ENCODE data around the gene OVCA2. TPM values are rescaled to one million over a fixed set of nuclear protein-coding genes. Genes with fewer than 3 reads are reported as not detected.

The OVCA2 gene
- total RNA-seq, 2 experiments from 2014 or later: 46.2 to 48.6 TPM

DNA sequence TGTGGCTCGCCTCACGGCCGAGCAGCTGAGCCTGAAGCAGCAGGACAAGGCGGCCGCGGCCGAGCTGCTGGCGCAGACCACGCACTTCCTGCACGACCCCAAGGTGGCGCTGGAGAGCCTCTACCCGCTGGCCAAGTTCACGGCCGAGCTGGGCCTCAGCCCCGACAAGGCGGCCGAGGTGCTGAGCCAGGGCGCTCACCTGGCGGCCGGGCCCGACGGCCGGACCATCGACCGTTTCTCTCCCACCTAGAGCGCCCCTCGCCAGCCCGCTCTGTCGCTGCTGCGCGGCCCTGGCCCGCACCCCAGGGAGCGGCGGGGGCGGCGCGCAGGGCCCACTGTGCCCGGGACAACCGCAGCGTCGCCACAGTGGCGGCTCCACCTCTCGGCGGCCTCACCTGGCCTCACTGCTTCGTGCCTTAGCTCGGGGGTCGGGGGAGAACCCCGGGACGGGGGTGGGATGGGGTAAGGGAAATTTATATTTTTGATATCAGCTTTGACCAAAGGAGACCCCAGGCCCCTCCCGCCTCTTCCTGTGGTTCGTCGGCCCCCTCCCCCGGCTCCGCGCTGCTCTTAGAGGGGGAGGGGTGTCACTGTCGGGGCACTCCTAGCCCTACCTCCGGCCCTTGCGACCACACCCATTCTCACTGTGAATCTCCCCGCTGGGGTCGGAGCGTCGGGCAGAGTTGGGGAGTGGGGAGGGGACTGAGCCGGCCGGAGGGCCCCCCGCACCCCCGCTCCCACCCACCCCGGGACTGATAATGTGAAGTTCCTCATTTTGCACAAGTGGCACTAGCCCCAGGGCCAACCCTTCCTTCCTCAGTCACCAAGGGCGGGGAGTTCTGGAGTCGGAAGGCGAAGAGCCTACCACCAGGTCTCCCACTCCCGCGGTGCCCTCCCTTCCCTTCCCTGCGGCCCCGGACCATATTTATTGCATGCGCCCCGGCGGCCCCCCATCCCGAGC, 17.0 kb downstream of the OVCA2 start:
- ChIA-PET CTCF (interaction anchor here (0.6 to 7.4 kb wide), 17 partner anchors 9 to 394 kb away, joined by 3 to 115 read pairs (median 4); no protein-coding TSS in a partner anchor), POLR2A (interaction anchor here (0.9 to 1.2 kb wide), 3 partner anchors 10 to 186 kb away, joined by 4 to 6 read pairs (median 5); no protein-coding TSS in a partner anchor)

GRCh38 chr17:2059547-2060384, 17.9 kb downstream of the OVCA2 start:
- CTCF ChIA-PET: interaction anchor here (0.6 to 7.4 kb wide), 7 partner anchors 8 to 395 kb away, joined by 3 to 115 read pairs (median 11); no protein-coding TSS in a partner anchor

DNA sequence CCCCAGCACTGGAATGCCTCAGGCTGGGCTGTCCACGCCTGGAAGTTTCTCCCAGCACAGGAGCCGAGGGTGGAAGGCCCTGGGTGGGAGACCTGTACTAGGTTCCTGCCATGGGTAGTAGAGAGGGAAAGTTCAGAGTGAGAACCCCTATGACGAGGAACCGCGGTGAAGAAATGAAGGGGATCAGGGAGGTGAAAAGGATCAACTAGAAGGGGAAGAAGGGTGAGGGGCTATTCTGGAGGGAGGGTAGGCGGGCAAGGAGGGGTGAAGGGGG, 18.5 kb downstream of the OVCA2 start:
- ChIA-PET POLR2A (no interaction called here), CTCF (interaction anchor here (0.5 to 3.4 kb wide), 4 partner anchors 30 to 185 kb away, joined by 3 to 36 read pairs (median 7); no protein-coding TSS in a partner anchor)

More at GRCh38 chr17:2059547-2060384, 17.9 kb downstream of the OVCA2 start:
- POLR2A ChIA-PET: no interaction called here

DNA sequence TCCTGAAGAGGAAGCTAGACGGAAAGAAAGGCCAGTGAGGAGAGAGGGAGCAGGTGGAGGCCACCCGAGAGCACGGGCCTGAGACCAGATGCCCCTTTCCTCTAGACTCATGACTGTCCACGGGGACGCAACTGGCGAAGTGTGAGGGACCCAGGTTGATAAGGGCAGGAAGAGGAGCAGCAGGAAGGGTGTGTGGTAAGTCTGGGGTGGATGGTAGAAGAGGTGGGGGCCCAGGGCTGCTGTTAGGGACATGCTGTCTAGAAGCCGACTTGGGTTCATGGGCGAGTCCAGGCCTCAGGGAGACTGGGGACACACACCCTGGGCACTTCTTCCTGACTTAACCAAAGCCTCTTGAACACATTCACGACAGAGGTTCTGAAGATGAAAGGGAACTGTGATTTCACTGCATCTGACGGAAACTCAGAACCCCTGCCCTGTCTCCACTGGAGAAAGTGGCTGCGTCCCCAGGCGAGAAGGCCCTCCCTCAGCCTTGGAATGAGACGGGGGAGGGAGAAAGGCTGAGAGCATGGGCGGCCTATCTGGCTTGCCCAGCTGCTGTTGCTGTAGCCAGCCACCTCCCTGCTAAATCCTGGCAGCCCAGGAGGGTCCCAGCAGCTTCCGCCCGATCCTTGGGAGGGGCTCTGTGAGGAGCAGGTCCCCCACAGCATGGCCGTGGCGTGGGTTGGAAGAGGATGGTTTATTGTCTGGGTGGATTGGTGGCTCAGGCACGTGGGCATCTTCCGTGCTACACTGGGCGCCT, 19.0 kb downstream of the OVCA2 start:
- CTCF ChIA-PET: interaction anchor here (0.5 to 3.4 kb wide), 3 partner anchors 154 to 185 kb away, joined by 3 to 36 read pairs (median 11); no protein-coding TSS in a partner anchor
- POLR2A ChIA-PET: interaction anchor here (0.5 kb wide), 1 partner anchor 208 kb away, joined by 7 read pairs; no protein-coding TSS in a partner anchor

DNA sequence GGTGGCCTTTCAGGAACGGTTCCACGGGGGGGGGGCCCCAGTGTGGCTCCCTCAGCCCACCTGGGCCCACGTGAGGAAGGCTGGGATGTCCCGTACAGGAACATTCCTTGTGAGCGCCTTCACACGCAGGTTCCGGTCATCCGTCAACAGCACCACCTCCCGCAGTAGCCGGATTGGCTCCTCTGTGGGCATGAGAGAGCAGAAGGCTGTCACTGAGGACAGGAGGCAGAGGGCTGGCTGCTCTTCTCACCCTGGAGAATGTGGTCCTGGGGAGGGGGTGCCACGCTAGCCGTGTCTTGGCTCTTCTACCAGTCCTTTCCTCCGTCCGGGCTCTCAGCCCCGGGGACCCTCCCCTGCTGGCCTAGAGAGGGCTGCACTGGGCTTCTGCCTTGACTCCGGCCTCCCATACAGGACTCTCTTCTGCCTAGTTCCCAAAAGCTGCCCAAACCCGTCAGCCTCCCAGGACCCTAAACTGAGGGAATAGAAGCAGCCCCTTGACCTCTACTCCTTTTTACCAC, 19.7 kb downstream of the OVCA2 start:
- CTCF ChIA-PET: no interaction called here
- POLR2A ChIA-PET: no interaction called here

GRCh38 chr17:2062571-2063183, 20.9 kb downstream of the OVCA2 start:
- CTCF ChIA-PET: interaction anchor here (11.0 kb wide), 1 partner anchor 6 kb away, joined by 115 read pairs; the partner anchor contains the start of gene HIC1
- POLR2A ChIA-PET: no interaction called here

DNA sequence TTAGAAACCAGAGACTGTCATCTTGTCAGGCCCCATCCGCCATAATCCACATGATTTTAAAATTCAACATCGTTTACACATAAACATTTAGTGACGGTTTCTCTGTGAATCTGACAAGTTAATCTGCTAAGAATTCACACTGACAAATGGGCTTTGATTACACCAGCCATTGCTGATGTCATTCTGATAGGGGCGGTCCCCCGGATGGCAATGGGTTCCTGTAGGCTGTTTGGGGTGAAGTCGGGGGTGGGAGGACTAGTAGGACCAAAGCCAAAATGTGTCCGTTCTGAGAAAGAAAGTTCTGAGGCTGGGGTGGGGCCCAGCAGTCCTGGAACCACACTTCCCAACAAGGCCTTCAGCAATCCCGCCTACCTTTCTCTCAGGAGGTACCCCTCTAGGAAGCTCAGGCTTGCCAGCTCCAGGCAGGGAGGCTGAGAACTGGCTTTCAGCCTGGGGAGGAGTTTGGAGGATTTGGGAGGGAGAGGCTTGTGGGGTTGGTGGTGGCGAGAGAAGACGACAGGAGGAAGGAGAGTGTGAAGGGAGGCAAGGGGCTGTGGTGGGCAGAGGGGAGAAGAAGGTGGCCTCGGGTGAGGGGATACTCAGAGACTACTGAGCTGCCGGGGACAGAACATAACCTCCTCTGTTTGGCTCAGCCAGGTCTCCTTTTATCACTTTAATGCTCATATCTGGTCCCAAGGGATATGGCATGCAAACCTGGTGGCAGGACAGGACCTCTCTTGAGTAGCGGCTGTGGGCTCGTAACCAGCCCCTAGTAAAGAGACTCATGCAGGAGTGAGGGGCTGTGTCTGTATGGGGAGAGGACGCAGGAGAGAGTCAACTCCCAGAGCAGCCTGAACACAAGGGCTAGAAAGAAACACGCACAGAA, 21.7 kb downstream of the OVCA2 start:
- CTCF ChIA-PET: interaction anchor here (1.0 to 11.0 kb wide), 2 partner anchors 7 to 12 kb away, joined by 4 to 115 read pairs; partner anchors contain the start of gene HIC1
- POLR2A ChIA-PET: interaction anchor here (1.1 to 1.3 kb wide), 2 partner anchors 7 to 20 kb away, joined by 4 to 5 read pairs; no protein-coding TSS in a partner anchor

DNA sequence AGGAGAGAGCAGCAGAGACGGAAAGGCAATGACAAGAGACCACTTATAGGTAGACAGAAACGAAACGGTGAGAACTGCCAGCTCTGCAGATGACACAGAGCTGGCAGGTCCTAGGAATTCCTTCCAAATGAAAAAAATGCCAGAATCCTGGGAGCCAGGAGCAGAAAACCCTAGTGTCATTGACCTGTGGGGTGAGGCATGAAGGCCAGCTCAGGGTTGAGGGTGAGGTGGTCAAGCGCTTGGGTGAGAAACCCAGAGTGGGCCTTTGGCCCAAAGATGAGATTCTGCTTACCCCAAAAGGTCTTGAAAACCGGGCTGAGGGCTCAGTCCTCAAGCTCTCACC, 22.3 kb downstream of the OVCA2 start:
- ChIA-PET CTCF (interaction anchor here (0.7 to 11.0 kb wide), 3 partner anchors 8 to 274 kb away, joined by 3 to 115 read pairs (median 4); partner anchors contain the start of gene HIC1), POLR2A (interaction anchor here (1.1 to 1.3 kb wide), 2 partner anchors 8 to 19 kb away, joined by 4 to 5 read pairs; no protein-coding TSS in a partner anchor)

DNA sequence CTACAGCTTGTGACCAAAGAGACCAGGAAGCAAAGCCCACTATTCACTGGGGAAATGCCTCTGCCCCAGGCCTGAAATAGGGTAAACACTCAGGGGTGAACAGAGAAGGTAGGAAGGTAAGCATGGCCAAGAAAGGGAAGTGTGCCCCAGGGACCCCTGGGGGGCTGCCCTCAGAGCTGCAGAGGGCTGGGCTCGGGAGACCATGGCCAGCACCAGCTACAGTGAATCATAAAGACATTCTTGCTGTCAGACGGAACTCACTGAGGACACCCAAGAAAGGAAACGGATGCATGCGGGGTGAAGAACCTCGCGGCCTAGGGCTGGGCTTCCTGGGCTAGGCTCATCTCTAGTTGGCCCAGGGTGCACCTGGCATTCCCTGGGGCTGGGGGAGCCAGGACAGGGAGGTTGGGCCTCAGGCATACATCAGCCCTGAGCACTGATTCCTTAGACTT, 22.7 kb downstream of the OVCA2 start:
- ChIA-PET POLR2A (interaction anchor here (0.6 to 1.3 kb wide), 3 partner anchors 9 to 38 kb away, joined by 4 to 5 read pairs (median 4); no protein-coding TSS in a partner anchor), CTCF (interaction anchor here (0.7 to 11.0 kb wide), 6 partner anchors 8 to 274 kb away, joined by 3 to 115 read pairs (median 4); partner anchors contain the start of gene HIC1)

DNA sequence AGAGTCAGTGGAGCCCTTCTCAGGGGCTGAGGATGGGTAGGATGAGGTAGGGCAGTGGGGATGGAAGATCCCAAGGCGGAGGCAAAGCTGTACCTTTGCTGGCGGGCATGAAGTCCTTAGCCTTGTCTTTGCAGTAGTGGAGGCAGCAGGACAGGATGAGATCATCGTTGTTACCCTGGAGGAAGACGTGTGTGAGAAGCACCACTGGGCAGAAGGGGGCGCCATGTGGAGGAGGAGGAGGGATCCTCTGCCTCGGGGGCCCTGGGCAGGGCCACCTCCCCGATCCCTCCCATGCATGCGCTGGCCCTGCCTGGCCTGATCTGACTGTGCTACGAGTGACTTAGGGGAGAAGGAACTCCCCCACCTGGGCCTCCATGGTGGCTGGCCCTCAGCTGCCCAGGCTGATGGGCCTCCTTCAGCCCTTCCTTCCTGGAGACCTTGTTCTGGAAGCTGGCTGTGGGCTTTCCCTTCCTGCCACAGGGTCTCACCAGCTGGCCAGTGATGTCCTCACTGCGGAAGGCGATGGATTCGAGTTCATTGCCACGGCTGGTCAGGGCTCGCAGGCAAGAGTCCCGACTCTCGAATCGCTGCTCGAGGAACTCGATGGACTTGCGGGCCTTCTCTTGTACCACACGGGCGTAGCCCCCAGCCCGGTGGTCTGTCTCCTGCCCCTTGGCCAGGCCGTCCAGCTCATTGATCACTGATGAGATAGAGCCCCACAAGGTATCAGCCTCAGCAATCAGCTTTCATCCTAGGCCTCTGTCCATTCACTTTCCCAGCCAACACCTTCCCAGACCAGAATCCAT, 23.4 kb downstream of the OVCA2 start:
- ChIA-PET POLR2A (interaction anchor here (0.6 to 1.3 kb wide), 4 partner anchors 9 to 165 kb away, joined by 4 to 8 read pairs (median 4); no protein-coding TSS in a partner anchor), CTCF (interaction anchor here (0.6 to 11.0 kb wide), 6 partner anchors 9 to 193 kb away, joined by 3 to 115 read pairs (median 6); partner anchors contain the start of gene HIC1)

GRCh38 chr17:2065949-2066400, 24.2 kb downstream of the OVCA2 start:
- ChIA-PET CTCF (interaction anchor here (0.6 to 11.0 kb wide), 4 partner anchors 10 to 181 kb away, joined by 4 to 115 read pairs (median 9); partner anchors contain the start of gene HIC1), POLR2A (no interaction called here)

GRCh38 chr17:2067048-2067561, 25.3 kb downstream of the OVCA2 start:
- ChIA-PET CTCF (interaction anchor here (0.7 to 11.0 kb wide), 3 partner anchors 11 to 178 kb away, joined by 3 to 115 read pairs (median 12); partner anchors contain the start of gene HIC1), POLR2A (no interaction called here)

GRCh38 chr17:2067608-2068024, 25.8 kb downstream of the OVCA2 start:
- CTCF ChIA-PET: interaction anchor here (0.7 to 11.0 kb wide), 4 partner anchors 11 to 178 kb away, joined by 3 to 115 read pairs (median 6); partner anchors contain the start of gene HIC1
- POLR2A ChIA-PET: interaction anchor here (1.4 kb wide), 2 partner anchors 16 to 22 kb away, joined by 3 to 7 read pairs; no protein-coding TSS in a partner anchor

GRCh38 chr17:2068031-2068518, 26.3 kb downstream of the OVCA2 start:
- CTCF ChIA-PET: interaction anchor here (0.9 to 11.0 kb wide), 6 partner anchors 12 to 177 kb away, joined by 3 to 115 read pairs (median 4); partner anchors contain the start of gene HIC1
- POLR2A ChIA-PET: interaction anchor here (1.4 to 2.1 kb wide), 3 partner anchors 12 to 21 kb away, joined by 3 to 20 read pairs (median 7); partner anchors contain the start of gene HIC1
